Measurements from ENCODE around the gene P3H2.
"Not testable (repeated sequence)": the region's sequence is repeated elsewhere in the genome, so short reads cannot be mapped to it uniquely, and the experiment has no call there.

P3H2 gene, protein sequence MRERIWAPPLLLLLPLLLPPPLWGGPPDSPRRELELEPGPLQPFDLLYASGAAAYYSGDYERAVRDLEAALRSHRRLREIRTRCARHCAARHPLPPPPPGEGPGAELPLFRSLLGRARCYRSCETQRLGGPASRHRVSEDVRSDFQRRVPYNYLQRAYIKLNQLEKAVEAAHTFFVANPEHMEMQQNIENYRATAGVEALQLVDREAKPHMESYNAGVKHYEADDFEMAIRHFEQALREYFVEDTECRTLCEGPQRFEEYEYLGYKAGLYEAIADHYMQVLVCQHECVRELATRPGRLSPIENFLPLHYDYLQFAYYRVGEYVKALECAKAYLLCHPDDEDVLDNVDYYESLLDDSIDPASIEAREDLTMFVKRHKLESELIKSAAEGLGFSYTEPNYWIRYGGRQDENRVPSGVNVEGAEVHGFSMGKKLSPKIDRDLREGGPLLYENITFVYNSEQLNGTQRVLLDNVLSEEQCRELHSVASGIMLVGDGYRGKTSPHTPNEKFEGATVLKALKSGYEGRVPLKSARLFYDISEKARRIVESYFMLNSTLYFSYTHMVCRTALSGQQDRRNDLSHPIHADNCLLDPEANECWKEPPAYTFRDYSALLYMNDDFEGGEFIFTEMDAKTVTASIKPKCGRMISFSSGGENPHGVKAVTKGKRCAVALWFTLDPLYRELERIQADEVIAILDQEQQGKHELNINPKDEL

DNA sequence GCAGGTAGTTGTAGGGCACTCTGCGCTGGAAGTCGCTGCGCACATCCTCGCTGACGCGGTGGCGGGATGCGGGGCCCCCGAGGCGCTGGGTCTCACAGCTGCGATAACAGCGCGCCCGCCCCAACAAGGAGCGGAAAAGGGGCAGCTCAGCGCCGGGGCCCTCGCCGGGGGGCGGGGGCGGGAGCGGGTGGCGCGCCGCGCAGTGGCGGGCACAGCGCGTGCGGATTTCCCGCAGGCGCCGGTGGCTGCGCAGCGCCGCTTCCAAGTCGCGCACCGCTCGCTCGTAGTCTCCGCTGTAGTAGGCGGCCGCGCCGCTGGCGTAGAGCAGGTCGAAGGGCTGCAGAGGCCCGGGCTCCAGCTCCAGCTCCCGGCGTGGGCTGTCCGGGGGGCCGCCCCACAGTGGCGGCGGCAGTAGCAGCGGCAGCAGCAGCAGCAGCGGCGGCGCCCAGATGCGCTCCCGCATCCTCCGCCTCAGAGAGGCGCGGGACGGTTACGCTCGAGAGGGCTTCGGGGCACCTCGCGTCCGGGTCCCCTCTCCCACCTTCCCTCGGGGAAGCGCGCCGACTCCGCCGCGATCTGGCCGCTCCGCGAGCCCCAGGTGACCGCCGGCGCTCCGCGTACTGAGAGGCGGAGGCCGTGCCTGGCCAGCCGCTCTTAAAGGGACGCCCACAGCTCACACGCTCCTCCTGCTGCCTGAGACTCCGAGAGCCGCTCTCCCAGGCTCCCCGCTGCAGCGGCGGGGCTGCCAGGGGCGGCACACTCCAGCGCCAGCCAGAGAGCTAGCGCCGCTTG lies at the start of gene P3H2:
Gene P3H2, minus strand, starts transcription at position 629 of the 792 bp plus-strand sequence. Its CDS starts 166 bp downstream, at position 463.
- no peak for DNase-seq

DNA sequence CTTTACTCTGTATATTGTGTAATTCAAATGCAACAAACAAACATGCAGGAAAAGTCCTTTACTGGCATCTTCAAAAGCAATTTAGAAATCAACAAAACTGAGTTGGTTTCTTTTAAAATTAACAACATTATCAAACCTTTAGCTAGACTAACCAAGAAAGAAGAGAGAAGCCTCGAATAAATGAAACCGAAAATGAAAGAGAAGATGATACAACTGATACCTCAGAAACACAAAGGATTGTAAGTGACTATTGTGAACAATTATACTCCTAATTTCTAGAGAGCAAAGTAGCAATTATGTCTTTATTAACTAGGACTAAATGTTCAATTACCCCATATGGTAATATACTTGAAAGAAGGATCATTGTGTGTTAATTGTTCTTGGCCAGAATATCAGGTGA lies 49.2 kb upstream of the P3H2 start:
- no peak for DNase-seq

DNA sequence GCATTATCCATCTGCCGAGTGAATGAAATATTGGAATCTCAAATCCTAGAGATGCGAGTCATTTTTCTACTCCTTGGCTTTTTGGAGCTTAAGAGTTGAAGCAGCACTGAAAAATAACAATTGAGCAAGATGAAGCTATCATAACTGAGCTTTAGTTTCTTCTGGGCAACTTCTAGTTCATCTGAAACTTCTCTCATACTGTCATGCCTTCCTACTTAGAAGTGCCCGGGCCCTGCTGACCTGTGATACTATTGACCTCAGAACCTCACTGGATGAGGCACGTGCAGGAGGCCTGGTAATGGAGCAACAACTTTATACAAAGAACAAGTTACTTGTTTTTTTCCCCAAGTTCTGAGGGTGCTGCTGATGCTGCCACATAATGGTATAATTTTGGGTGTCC lies 48.5 kb upstream of the P3H2 start:
- no peak for DNase-seq

DNA sequence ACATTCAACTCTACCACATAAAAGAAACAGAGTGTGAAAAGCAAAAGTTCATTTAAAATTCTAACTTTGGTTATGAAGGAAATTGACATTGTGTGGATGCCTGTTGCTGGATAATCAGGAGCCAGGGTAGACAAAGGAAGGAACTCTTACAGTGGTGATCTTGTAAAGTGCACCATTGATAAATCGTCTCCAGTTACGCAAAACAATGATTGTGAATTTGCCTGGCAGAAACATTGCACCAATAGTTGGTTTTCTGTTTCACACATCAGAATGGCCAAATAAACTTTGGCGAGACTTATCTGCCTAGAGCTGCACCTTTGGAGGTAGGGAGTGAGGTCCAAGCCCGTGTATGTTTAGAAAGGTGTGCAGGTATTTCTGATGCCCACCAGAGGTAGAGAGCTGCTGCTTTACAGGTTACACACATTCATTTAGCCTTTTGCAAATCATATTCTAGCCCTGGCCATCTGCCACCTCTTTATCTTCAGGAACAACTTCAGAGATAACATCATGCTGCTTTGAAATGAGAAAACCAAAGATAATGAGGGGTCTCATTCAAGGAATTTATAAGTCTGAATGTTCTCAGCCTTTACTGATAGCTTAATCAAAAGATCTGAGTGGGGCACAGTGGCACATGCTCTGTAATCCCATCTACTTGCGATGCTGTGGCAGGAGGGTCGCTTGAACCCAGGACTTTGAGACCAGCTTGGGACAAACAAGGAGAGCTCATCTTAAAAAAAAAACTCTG lies 47.4 kb upstream of the P3H2 start:
- no peak for DNase-seq

DNA sequence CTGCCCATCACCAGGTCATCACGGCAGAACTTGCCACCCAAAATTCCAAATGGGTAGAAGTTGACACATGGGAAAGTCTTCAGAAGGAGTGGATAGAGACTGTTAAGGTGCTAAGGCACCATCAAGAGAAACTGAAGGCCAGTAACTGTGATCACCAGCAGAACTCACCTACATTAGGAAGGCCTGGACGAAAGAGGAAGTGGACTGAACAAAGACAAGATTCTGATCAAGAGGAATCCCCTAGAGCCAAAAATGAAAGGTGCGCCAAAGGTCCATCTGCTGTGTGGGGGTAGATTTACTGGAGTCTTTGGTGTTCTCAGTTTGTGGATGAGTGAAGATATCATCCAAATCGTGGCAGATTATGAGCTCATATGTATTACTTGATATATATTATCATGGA lies 46.3 kb upstream of the P3H2 start:
- no peak for DNase-seq

DNA sequence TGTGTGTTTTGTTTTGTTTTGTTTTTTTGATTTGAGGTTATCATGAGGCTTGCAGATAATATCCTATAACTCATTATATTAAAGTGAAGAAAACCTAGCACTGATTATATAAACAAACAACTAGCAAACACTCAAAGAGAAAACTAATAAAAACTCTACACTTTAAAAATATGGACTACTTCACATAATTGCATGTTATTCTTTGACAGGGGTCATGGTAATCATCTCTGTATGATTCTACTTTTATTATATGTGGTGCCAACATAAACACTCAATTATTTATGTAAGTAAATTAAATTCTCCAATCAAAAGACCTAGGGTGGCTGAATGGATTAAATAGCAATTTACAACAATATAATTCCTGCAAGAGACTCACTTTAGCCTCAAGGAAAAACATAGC lies 44.6 kb upstream of the P3H2 start:
- DNase-seq = no peak

DNA sequence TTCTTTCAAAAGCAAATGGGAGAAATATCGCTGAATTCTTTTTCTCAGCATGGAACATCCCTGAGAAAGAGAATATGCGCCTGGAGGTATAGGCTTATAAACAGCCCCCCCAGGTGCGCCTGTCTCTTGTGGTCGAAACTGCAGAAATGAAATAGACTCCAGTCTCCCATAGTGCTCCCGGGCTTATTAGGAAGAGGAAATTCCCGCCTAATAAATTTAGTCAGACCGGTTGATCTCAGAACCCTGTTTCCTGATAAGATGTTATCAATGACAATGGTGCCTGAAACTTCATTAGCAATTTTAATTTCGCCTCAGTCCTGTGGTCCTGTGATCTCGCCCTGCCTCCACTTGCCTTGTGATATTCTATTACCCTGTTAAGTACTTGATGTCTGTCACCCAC lies 41.3 kb upstream of the P3H2 start:
- not testable (repeated sequence) for DNase-seq

DNA sequence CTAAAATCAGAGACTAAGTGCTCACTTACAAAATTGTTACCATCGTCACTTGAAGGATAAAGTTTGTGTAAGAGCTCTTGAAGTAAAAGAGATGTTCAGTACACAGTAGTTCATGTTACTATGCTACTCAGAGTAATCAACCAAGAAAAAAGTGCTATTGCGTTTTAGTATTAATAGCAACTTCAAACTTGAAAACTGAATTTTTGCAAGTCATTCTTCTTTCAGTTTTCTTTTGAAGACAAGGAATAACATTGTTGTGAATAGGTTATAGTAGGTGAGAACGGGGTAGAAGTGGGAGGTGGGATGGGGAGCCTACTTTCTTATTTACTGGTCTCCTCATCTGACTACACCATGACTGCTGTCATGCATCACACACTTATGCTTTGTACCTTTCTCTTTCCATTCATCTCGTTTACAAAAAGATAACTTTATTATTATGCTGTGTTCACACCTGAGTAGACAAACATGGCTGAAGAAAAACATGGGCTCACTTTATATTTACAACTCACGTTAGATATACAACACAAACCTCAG lies 39.3 kb upstream of the P3H2 start:
- DNase-seq = no peak

DNA sequence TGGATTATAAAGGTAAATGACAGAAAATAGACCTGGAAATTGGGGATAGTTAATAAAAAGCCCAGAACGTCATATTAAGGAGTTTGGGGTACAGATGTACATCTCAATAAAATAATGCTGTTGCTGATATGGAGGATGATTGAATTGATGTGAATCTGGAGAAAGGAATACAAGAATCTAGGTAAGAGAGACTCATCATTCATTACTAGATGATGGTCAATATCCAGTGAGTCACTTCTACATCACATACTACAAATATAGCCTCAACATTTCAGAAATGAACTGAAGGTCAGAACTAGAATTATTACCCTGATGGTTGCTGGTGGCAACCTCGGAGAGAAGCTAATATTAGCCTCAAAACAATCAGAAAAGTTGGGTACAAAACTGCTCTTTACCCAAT lies 37.6 kb upstream of the P3H2 start:
- DNase-seq = no peak

DNA sequence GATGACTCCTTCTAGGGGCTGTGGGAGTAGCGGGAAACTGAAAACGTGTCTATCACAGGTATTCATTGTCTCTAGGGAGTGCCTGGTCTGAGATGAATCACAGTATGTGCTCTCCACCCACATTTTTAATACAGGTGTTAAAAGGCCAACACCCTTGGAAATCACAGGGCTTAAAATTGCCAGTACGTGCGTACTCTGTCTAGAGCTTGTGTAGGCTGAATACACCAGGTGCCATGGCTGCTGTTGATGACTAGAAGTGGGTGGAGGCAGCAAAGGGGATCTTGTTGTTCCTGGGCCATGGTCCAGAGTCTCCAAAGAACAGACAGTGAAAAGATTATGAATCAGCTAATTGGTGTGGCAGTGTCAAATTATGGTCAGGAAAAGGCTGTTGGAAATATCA lies 35.1 kb upstream of the P3H2 start:
- DNase-seq = no peak

DNA sequence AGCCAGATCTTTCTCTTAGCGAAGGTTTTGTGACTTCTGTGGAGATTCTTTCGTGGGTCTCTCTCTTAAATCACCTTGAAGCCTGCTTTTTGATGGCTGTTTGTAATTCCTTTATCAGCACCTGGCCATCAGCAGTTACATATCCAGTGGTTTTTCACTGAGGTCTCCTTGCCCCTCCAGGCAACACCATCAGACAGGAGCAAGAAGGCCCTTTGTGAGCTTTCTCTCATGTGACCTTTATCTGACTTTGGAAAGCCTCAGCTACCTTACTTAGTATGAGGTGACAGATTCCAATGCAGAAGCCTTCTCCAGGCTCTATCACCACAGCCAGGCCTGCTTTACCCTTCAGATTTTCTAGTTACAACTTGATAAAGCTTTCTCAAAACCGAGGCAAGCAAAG lies 30.0 kb upstream of the P3H2 start:
- no peak for DNase-seq

DNA sequence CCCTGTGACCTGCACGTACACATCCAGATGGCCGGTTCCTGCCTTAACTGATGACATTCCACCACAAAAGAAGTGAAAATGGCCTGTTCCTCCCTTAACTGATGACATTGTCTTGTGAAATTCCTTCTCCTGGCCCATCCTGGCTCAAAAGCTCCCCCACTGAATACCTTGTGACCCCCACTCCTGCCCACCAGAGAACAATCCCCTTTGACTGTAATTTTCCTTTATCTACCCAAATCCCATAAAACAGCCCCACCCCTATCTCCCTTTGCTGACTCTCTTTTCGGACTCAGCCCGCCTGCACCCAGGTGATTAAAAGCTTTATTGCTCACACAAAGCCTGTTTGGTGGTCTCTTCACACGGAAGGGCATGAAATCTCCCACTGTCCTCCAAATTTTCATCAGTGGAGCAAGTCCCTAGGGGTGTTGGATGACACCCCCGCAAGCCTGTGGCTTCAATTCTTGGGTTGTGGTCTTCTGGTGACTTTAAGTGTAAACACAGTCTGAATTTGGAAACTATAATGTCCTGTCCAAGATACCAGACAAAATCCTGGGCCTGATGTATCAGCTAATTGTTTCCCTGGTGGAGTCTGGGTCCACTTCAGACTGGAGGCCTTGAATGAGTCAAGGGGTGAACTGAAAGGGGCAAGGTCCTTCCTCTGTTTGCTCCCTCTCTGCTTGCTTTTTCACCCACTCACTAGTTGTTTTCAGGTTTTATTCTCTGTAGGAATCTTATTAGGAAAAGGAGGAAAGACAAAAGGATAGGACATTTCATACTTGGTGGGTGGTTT lies 29.3 kb upstream of the P3H2 start:
- DNase-seq = not testable (repeated sequence)

DNA sequence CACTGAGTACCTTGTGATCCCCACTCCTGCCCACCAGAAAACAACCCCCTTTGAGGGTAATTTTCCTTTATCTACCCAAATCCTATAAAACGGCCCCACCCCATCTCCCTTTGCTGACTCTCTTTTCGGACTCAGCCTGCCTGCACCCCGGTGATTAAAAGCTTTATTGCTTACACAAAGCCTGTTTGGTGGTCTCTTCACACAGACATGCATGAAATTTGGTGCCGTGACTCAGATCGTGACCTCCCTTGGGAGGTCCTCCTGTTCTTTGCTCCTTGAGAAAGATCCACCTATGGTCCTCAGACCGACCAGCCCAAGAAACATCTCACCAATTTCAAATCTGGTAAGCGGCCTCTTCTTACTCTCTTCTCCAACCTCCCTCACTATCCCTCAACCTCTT lies 24.1 kb upstream of the P3H2 start:
- DNase-seq = not testable (repeated sequence)

DNA sequence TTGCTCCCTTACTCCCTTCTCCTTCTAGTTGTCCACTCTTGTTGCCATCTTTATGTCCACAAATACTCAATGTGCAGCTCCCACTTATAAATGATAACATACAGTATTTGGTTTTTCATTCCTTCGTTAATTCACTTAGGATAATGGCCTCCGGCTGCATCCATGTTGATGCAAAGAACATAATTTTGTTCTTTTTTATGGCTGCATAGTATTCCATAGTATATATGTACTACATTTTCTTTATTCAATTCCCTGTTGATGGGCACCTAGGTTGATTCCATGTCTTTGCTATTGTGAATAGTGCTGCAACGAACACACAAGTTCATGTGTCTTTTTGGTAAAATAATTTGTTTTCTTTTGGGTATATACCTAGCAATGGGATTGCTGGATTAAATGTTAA lies 21.3 kb upstream of the P3H2 start:
- no peak for DNase-seq

DNA sequence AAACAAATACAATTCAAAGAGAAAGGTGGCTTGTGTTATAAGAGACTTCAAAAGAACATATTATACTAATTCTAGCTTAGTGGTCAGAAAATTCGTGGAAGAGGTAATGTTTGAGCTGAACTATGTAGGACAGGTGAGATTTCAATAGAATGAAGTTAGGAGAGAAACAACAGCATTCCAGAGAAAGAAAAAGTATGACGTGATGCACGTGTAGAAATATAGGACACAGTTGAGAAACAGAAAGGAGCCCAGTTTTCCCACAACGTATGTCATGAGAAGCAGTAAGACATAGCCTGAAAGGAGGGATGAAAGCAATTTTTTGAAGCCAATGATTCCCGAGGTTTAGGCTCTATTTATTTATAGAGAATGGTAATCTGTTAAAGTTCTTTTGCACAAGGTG lies 18.7 kb upstream of the P3H2 start:
- no peak for DNase-seq

DNA sequence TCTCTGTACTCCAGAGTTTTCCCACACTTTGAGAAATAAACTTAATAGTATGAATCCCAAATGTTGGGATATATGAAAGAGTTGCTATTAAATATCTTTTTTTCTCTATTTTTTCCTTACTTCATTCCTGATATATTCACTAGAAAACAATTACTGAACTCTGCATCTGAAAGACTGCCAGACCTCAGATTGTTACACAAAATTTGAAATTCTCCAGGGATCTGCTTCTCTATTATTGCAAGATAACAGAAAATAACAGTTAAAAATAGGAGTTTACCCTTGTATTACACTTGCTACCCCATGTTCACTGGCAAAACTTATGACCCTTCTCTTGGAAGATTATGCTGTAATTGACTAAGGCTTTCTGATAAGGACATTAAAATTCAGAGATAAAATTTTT lies 11.7 kb upstream of the P3H2 start:
- DNase-seq = no peak

DNA sequence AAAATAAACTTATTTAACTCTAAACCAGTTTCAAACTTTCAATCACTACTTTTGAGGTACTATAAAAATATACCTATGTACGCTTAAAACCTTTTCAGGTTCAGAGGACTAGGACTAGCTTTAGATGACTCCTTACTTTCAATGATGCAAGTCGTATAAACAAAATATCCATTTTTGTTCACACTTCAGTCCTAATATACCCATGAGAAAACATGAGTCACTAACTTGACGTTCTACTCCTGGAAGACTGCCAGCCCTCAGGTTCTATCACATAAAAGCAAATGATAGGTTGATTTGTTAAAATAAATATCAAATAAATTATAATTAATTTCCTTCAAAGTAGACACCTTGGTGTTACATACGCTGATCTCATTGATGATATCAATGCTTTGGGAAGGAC lies 10.6 kb upstream of the P3H2 start:
- DNase-seq = no peak

DNA sequence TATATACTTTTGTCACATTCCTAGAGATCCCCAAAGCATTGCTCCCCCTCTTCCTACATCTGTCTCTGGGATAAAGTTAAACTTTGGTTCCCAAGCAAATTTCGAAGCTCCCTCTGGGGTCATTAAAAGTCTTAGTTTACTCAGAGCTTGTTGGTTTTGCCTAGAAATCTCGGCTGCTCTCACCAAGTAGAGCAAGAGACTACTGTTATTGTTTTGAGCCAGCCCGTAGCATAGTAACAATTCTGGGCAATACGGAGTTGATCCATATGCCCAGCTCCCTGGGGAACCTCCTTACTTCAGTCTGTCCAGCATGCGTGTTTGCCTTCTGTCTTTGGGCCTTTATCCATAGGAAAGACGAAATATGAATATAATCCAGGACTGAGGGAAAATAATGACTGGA lies 10.0 kb upstream of the P3H2 start:
- DNase-seq = no peak

DNA sequence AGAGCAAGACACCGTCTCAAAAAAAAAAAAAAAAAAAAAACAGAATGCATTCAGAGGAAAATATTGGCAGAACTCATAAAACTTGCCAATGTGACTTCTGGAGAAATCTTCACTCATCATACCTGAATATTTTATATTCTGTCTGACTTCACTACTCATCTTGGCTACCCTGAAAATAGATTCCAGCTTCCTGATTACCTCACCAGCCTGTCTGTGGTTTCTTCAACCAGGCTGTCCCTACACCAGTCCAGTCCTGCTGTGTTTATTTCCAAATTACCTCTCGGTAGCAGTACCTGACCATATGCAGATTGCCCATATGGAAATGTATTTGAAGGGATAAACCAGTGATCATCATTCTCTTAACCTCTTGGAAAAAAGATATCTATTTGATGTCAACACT lies 9.3 kb upstream of the P3H2 start:
- DNase-seq = no peak

DNA sequence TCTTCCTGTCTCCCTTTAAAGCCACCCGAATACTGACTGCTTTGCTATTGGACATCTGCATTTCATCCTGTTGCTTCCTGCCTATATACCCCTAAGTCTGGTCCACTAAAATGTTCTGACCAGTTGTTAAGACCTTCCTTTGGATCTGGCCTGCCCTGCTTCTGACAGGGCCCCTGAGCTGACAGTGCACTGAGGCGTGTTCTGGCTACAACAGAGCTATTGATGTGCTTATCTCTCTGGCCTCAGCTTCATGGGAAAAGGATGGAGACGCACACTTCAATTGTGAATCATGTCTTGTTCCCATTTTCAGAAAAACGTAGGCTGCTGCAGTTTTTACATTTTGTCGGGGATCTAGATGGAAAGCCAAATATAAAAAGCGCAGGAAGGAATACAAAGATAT lies 7.1 kb upstream of the P3H2 start:
- no peak for DNase-seq

DNA sequence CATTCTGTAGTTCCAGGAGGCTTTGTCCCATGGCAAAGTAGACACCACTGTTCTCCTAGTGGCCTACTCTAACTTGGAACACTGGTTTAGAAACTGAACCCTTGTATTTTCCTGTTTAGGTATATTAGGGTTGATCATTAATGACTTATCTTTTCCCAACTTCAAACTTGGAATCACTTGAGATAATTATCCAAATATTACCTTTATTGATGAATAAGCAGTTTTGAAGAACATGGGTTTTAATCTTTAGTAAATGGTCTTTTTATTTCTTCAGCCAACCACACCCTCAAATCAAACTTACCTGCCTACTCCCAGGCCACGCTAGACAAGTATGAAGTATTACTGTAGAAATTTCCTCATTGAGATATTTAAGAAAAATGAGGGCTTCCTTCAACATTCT lies 6.5 kb upstream of the P3H2 start:
- no peak for DNase-seq

Measured in activated CD4-positive, CD25-positive, alpha-beta regulatory T cell (primary cell).